ENCODE measurements around the gene PRPF38B. TPM values are rescaled to one million over a fixed set of nuclear protein-coding genes. Genes with fewer than 3 reads are reported as not detected.

PRPF38B gene
- total RNA-seq, 1 donor = 14.1 TPM

GRCh38 chr1:108719656-108720435 is 27.7 kb downstream of the PRPF38B start:
- no peak for TF ChIP-seq CTCF (IDR thresholded peaks at IDR 0.05; ENCODE audit: extremely low read depth, low read depth, low read length)
- Histone ChIP-seq H3K4me2 (ENCODE audit: insufficient read depth, low read length) (peak overlapping the region; percentile 77), H4K20me1 (ENCODE audit: insufficient read depth, low read length) (no peaks in the 10 kb centered on the region), H3K27ac (ENCODE audit: low read depth, low read length) (peak overlapping the region; percentile 93), H3K79me2 (ENCODE audit: insufficient read depth, low read length) (no peaks in the 10 kb centered on the region), H3K27me3 (ENCODE audit: insufficient read depth, low read length) (no peaks in the 10 kb centered on the region), H3K4me1 (ENCODE audit: insufficient read depth, low read length) (peaks cover 47% of the 10 kb centered on the region), H3K4me3 (ENCODE audit: insufficient read depth, low read length) (peak overlapping the region; percentile 29), H2AFZ (ENCODE audit: low read length) (peak overlapping the region; percentile 62), H3K36me3 (ENCODE audit: insufficient read depth, low read length) (no peaks in the 10 kb centered on the region), H3K9me3 (ENCODE audit: low read depth, low read length) (no peaks in the 10 kb centered on the region)
- DNase-seq (ENCODE audit: insufficient read length, low spot score, missing footprints) = peak; percentile 87

- Histone ChIP-seq H3K4me3 (ENCODE audit: insufficient read depth, low read length) (peak overlapping the region; percentile 4), H3K9me3 (ENCODE audit: low read depth, low read length) (no peaks in the 10 kb centered on the region), H3K36me3 (ENCODE audit: insufficient read depth, low read length) (no peaks in the 10 kb centered on the region), H3K79me2 (ENCODE audit: insufficient read depth, low read length) (no peaks in the 10 kb centered on the region), H3K4me2 (ENCODE audit: insufficient read depth, low read length) (peak overlapping the region; percentile 63), H4K20me1 (ENCODE audit: insufficient read depth, low read length) (no peaks in the 10 kb centered on the region), H3K27me3 (ENCODE audit: insufficient read depth, low read length) (no peaks in the 10 kb centered on the region), H3K4me1 (ENCODE audit: insufficient read depth, low read length) (peaks cover 33% of the 10 kb centered on the region), H3K27ac (ENCODE audit: low read depth, low read length) (no peak overlapping the region), H2AFZ (ENCODE audit: low read length) (peak overlapping the region; percentile 80)
- DNase-seq (ENCODE audit: insufficient read length, low spot score, missing footprints) = no peak
- TF ChIP-seq CTCF (IDR thresholded peaks at IDR 0.05; ENCODE audit: extremely low read depth, low read depth, low read length) = no peak
Measured at GRCh38 chr1:108722292-108722691, 30.2 kb downstream of the PRPF38B start.

- H3K4me3 ChIP-seq (ENCODE audit: insufficient read depth, low read length) = no peak overlapping the region
- TF ChIP-seq CTCF (IDR thresholded peaks at IDR 0.05; ENCODE audit: extremely low read depth, low read depth, low read length) = no peak
- H3K9me3 ChIP-seq (ENCODE audit: low read depth, low read length) = no peaks in the 10 kb centered on the region
- H3K4me1 ChIP-seq (ENCODE audit: insufficient read depth, low read length) = peaks cover 12% of the 10 kb centered on the region
- H3K36me3 ChIP-seq (ENCODE audit: insufficient read depth, low read length) = no peaks in the 10 kb centered on the region
- no peaks in the 10 kb centered on the region for H3K27me3 ChIP-seq (ENCODE audit: insufficient read depth, low read length)
- H4K20me1 ChIP-seq (ENCODE audit: insufficient read depth, low read length) = no peaks in the 10 kb centered on the region
- DNase-seq (ENCODE audit: insufficient read length, low spot score, missing footprints) = no peak
- H3K79me2 ChIP-seq (ENCODE audit: insufficient read depth, low read length) = no peaks in the 10 kb centered on the region
- no peak overlapping the region for H3K27ac ChIP-seq (ENCODE audit: low read depth, low read length)
- no peak overlapping the region for H2AFZ ChIP-seq (ENCODE audit: low read length)
- no peak overlapping the region for H3K4me2 ChIP-seq (ENCODE audit: insufficient read depth, low read length)
Measured at GRCh38 chr1:108725906-108726305, 33.8 kb downstream of the PRPF38B start.

GRCh38 chr1:108728327-108728923 is 36.3 kb downstream of the PRPF38B start:
- H3K9me3 ChIP-seq (ENCODE audit: low read depth, low read length) = no peaks in the 10 kb centered on the region
- H3K36me3 ChIP-seq (ENCODE audit: insufficient read depth, low read length) = no peaks in the 10 kb centered on the region
- H3K27ac ChIP-seq (ENCODE audit: low read depth, low read length) = no peak overlapping the region
- H3K27me3 ChIP-seq (ENCODE audit: insufficient read depth, low read length) = no peaks in the 10 kb centered on the region
- TF ChIP-seq CTCF (IDR thresholded peaks at IDR 0.05; ENCODE audit: extremely low read depth, low read depth, low read length) = no peak
- H3K4me3 ChIP-seq (ENCODE audit: insufficient read depth, low read length) = no peak overlapping the region
- H3K4me1 ChIP-seq (ENCODE audit: insufficient read depth, low read length) = peaks cover 4% of the 10 kb centered on the region
- H4K20me1 ChIP-seq (ENCODE audit: insufficient read depth, low read length) = no peaks in the 10 kb centered on the region
- no peak overlapping the region for H3K4me2 ChIP-seq (ENCODE audit: insufficient read depth, low read length)
- DNase-seq (ENCODE audit: insufficient read length, low spot score, missing footprints) = no peak
- H3K79me2 ChIP-seq (ENCODE audit: insufficient read depth, low read length) = no peaks in the 10 kb centered on the region
- no peak overlapping the region for H2AFZ ChIP-seq (ENCODE audit: low read length)
